Stimulated activated memory B cell treated with anti-CD40 and anti-IgM and Interleukin-4, amounts not matched to agents 10 μg/mL and 1 μg/mL and 100 μg/mL, for 72 hours (primary cell): Measurements from ENCODE around the gene KAT2B.

Experiments used
- ATAC-seq: fragments of 150-1000 bp; cut with Tn5 transposase; 2 replicates; pipeline ENCODE4 v1.10.0; 2021
- H3K27ac Mint-ChIP-seq: one replicate; pipeline ENCODE4 v1.8.0; 2022; ENCODE audit warnings: mild to moderate bottlenecking, mixed read lengths
- H3K27me3 Mint-ChIP-seq: one replicate; pipeline ENCODE4 v1.8.0; 2022; ENCODE audit warnings: mixed read lengths
- H3K36me3 Mint-ChIP-seq: one replicate; pipeline ENCODE4 v1.8.0; 2022; ENCODE audit warnings: mixed read lengths
- H3K4me1 Mint-ChIP-seq: one replicate; pipeline ENCODE4 v1.8.0; 2022; ENCODE audit warnings: mixed read lengths
- H3K4me3 Mint-ChIP-seq: one replicate; pipeline ENCODE4 v1.8.0; 2022; ENCODE audit warnings: mild to moderate bottlenecking, moderate library complexity, mixed read lengths
- H3K9me3 Mint-ChIP-seq: one replicate; pipeline ENCODE4 v1.8.0; 2022; ENCODE audit warnings: mixed read lengths

KAT2B gene

DNA sequence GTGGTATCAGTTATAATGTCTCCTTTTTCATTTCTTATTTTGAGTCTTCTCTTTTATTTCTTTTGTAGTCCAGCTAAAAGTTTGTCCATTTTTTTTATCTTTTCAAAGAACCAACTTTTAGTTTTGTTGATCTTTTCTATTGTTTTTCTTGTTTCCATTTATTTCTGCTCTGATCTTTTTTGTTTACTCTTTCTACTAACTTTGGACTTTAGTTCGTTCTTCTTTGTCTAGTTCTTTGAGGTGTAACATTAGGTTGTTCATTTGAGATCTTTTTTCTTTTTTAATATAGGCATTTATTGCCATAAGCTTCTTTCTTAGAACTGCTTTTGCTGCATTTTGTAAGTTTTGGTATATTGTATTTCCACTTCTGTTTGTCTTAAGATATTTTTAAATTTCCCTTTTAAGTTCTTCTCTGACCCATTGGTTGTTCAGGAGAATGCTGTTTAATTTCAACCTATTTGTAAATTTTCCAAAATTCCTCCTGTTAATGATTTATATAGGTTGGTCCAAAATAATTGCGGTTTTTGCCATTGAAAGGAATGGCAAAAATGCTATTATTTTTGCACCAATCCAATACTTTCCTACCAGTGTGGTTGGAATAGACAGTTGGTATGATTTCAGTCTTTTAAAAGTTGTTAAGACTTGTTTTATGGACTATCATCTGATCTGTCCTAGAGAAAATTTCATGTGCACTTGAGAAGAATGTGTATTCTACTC, 51.2 kb downstream of the KAT2B start:
- Mint-ChIP-seq H3K4me1 (peaks cover 18% of the 10 kb centered on the region), H3K4me3 (no peak overlapping the region), H3K27me3 (no peaks in the 10 kb centered on the region), H3K36me3 (peaks cover 73% of the 10 kb centered on the region), H3K27ac (peak overlapping the region; percentile 78), H3K9me3 (peaks cover 6% of the 10 kb centered on the region)
- ATAC-seq, result no peak

DNA sequence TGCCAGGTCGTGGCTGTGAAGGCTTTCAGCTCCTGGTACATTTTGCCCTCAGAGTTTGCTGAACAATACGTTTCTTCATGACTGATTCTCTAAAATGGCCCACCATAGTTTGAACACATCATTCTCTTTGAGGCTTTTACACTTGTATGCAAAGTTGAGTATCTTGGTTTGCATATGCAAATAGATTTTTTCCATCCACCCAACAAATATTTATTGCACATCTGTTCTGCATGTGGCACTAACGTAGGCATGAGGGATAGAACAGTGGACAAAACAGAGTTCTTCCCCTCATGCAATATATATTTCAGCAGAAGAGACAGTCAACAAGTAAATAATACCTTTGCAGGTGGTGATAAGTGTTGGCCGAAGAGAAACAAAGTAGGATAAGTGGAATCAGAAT, 55.2 kb downstream of the KAT2B start:
- peaks cover 18% of the 10 kb centered on the region for H3K4me1 Mint-ChIP-seq
- H3K27ac Mint-ChIP-seq, result no peak overlapping the region
- peaks cover 3% of the 10 kb centered on the region for H3K9me3 Mint-ChIP-seq
- H3K4me3 Mint-ChIP-seq, result no peak overlapping the region
- ATAC-seq, result no peak
- H3K36me3 Mint-ChIP-seq, result peaks cover 70% of the 10 kb centered on the region
- H3K27me3 Mint-ChIP-seq, result no peaks in the 10 kb centered on the region

DNA sequence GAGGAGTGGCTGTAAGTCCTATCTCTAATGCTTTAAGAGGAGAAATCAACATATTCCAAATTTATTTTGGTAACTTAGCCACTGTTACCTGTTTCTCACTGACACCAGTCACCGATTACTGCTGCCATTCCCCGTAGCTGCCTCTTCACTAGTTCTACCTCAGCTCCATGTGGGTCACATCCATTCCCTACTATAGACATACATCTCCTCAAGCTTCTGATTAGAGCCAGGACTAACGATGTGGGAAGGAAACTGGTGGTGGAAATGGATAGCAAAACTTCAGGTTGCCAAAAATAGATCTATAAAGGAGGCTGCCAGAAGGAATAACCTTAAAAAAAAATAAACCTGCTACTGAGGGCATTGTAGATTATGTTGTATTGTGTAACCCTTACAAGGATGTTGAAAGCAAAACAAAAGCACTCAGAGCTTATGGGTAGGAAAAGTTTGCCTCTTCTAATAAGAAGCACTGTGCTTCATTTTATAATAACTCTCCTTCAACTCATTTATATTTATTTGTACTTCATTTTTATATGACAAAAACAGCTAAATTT, 56.0 kb downstream of the KAT2B start:
- Mint-ChIP-seq H3K4me1 (peaks cover 15% of the 10 kb centered on the region), H3K27me3 (no peaks in the 10 kb centered on the region), H3K4me3 (no peak overlapping the region), H3K36me3 (peaks cover 64% of the 10 kb centered on the region), H3K27ac (no peak overlapping the region), H3K9me3 (peaks cover 2% of the 10 kb centered on the region)
- ATAC-seq, result no peak

DNA sequence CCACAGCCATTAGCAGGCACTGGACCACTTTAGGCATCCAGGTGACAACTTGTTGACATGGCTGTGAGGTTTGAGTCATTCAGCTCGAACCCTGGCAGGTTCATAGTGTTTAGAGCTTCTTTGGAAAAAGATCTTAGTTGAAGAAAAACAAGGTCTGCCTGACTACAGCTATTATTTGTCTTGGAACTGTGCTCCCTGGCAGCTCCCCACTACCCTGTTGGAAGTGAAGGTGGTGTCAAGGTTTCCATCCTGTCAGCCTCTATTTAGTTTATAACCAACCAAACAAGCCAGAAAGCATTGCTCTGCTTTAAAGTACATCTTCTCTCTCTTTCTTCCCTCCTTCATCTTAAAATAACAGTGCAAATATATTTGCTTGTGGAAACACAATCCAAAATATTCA, 56.8 kb downstream of the KAT2B start:
- Mint-ChIP-seq H3K36me3 (peaks cover 57% of the 10 kb centered on the region), H3K4me1 (peaks cover 10% of the 10 kb centered on the region), H3K4me3 (no peak overlapping the region), H3K27ac (no peak overlapping the region), H3K27me3 (no peaks in the 10 kb centered on the region), H3K9me3 (no peaks in the 10 kb centered on the region)
- no peak for ATAC-seq

DNA sequence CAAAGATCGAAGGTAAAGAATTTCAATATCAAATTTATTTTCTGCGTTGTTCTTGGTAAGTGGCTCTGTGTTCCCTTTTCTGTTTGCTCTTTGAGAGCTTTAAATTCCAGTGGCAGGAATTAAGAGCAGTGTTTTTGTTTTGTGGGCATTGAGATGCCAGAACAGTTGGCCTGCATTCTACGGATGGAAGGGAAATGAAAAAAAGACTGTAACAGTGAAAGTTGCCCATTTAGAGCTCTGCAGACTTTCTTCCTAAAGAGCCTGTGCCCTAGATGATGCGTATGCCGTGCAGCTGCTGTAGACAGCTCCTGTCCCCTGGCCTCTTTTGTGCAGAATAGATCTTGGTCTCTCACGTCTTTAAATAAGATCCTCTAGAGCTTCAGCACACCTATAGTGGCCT, 58.8 kb downstream of the KAT2B start:
- peaks cover 11% of the 10 kb centered on the region for H3K4me1 Mint-ChIP-seq
- no peak overlapping the region for H3K4me3 Mint-ChIP-seq
- peak overlapping the region; percentile 22 for H3K27ac Mint-ChIP-seq
- no peaks in the 10 kb centered on the region for H3K9me3 Mint-ChIP-seq
- peaks cover 46% of the 10 kb centered on the region for H3K36me3 Mint-ChIP-seq
- ATAC-seq, result no peak
- H3K27me3 Mint-ChIP-seq, result no peaks in the 10 kb centered on the region

DNA sequence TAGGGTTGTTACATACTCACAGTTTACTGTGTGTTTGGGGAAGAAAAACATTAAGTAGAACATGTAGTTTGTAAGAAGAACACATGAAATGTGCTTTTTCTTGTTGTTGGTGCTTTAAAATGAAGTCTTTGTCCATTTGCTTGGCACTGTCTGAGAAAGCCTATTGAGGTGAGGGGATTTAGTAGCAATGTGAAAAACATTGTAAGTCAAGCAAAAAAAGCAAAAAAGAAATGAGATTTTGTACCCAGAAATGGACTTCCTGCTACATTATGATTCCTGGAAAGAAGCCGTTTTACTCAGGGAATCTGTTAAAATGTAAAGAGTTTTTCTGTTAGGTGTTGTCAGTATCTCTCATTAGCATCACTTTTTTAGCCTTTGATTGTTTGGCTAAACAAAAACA, 59.9 kb downstream of the KAT2B start:
- Mint-ChIP-seq H3K27me3 (no peaks in the 10 kb centered on the region), H3K9me3 (no peaks in the 10 kb centered on the region), H3K27ac (peak overlapping the region; percentile 22), H3K4me1 (peaks cover 10% of the 10 kb centered on the region), H3K36me3 (peaks cover 40% of the 10 kb centered on the region), H3K4me3 (no peak overlapping the region)
- no peak for ATAC-seq

DNA sequence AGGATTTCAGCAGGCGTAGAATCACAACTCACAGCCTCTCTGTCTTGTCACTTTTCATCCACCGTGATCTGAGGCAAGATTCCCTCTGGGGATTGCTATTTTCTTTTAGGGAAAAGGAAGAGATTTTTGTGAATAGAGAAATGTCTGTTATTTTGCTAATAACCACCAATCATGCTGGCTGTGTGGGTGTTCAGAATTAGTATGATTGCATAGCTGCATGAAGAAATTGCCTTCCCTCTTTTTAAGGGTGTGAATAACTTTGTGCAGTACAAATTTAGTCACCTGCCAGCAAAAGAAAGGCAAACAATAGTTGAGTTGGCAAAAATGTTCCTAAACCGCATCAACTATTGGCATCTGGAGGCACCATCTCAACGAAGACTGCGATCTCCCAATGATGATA, 60.8 kb downstream of the KAT2B start:
- no peaks in the 10 kb centered on the region for H3K9me3 Mint-ChIP-seq
- peaks cover 10% of the 10 kb centered on the region for H3K4me1 Mint-ChIP-seq
- H3K36me3 Mint-ChIP-seq, result peaks cover 33% of the 10 kb centered on the region
- no peaks in the 10 kb centered on the region for H3K27me3 Mint-ChIP-seq
- H3K4me3 Mint-ChIP-seq, result no peak overlapping the region
- no peak for ATAC-seq
- H3K27ac Mint-ChIP-seq, result no peak overlapping the region

DNA sequence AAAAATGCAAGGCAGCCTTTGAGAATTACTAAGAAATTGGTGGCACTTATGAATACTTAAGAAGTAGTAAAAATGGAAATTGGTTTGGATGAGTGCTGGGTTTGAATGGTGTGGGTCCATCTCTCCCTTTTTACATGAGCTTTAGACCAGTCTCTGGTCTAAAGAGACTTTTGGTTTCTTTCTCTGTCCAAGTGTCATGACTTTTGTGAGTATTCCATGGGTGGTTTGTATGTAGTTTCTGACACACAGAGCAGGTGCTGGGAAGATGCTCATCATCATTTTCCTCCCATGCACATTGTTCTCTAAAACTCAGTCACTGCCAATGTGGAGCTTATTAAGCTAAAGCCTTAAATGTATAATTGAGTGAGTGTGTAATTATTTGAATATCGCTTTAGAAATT, 63.5 kb downstream of the KAT2B start:
- no peaks in the 10 kb centered on the region for H3K9me3 Mint-ChIP-seq
- peak overlapping the region; percentile 69 for H3K27ac Mint-ChIP-seq
- no peak overlapping the region for H3K4me3 Mint-ChIP-seq
- no peaks in the 10 kb centered on the region for H3K27me3 Mint-ChIP-seq
- peaks cover 10% of the 10 kb centered on the region for H3K4me1 Mint-ChIP-seq
- peaks cover 16% of the 10 kb centered on the region for H3K36me3 Mint-ChIP-seq
- no peak for ATAC-seq

DNA sequence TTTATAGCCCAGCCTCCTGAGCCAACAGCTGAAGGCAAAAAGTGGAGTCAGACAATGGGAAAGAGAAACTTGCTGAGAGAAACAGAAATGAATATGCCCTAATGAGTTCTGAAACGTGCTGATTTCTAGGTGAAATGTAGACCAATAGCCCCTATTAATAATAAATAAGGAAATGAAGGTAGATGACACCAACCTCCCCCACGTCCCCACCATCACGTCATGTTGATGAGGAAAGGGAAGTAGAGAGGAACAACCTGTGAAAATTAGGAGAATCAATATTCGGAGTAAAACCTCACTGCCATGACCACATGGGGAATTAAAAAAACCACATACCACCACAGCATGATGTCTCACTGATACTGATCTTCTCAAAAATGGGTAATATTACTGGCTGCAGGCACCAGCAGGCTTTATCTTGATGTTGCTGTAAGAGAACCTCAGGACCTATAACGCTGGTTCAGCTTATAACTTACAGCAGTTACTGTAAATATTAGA, 64.0 kb downstream of the KAT2B start:
- peak; percentile 76 for ATAC-seq
- Mint-ChIP-seq H3K27me3 (no peaks in the 10 kb centered on the region), H3K27ac (peak overlapping the region; percentile 69), H3K4me3 (no peak overlapping the region), H3K4me1 (peaks cover 10% of the 10 kb centered on the region), H3K9me3 (no peaks in the 10 kb centered on the region), H3K36me3 (peaks cover 11% of the 10 kb centered on the region)

- Mint-ChIP-seq H3K4me1 (peaks cover 10% of the 10 kb centered on the region), H3K4me3 (no peak overlapping the region), H3K36me3 (peaks cover under 1% of the 10 kb centered on the region), H3K27me3 (no peaks in the 10 kb centered on the region), H3K9me3 (no peaks in the 10 kb centered on the region), H3K27ac (no peak overlapping the region)
- ATAC-seq, result no peak
These were observed 65.5 kb downstream of the KAT2B start for GRCh38 chr3:20105513-20106280.

- Mint-ChIP-seq H3K27me3 (no peaks in the 10 kb centered on the region), H3K9me3 (no peaks in the 10 kb centered on the region), H3K4me1 (peaks cover 10% of the 10 kb centered on the region), H3K27ac (no peak overlapping the region), H3K36me3 (peaks cover 18% of the 10 kb centered on the region), H3K4me3 (no peak overlapping the region)
- ATAC-seq, result no peak
These were observed 67.5 kb downstream of the KAT2B start for GRCh38 chr3:20107722-20108121.

GRCh38 chr3:20108869-20109268, 68.6 kb downstream of the KAT2B start:
- Mint-ChIP-seq H3K9me3 (no peaks in the 10 kb centered on the region), H3K27me3 (no peaks in the 10 kb centered on the region), H3K4me1 (peaks cover 7% of the 10 kb centered on the region), H3K27ac (no peak overlapping the region), H3K36me3 (peaks cover 29% of the 10 kb centered on the region), H3K4me3 (no peak overlapping the region)
- ATAC-seq, result no peak

DNA sequence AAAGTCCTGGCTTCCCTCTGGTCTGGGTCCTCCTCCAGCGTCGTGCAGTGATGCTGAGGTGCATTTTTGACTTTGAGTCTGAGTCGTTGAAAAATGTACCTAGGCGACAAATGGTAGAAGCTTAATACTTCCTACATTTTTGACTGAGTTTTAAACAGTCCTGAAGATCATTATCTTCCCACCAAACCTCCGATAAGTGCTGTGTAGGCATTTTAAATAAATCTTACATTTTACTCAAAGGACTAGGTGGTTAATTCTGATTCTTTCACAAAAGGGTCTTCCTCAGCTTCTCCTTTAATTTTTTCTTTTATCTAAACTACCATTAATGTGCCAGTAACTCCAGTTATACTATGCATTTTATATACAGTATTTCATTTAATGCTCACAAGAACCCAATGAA, 70.6 kb downstream of the KAT2B start:
- Mint-ChIP-seq H3K36me3 (peaks cover 47% of the 10 kb centered on the region), H3K4me1 (no peaks in the 10 kb centered on the region), H3K4me3 (no peak overlapping the region), H3K9me3 (no peaks in the 10 kb centered on the region), H3K27me3 (no peaks in the 10 kb centered on the region), H3K27ac (no peak overlapping the region)
- no peak for ATAC-seq

GRCh38 chr3:20111836-20112235, 71.6 kb downstream of the KAT2B start:
- Mint-ChIP-seq H3K4me1 (no peaks in the 10 kb centered on the region), H3K27ac (no peak overlapping the region), H3K36me3 (peaks cover 57% of the 10 kb centered on the region), H3K4me3 (no peak overlapping the region), H3K27me3 (no peaks in the 10 kb centered on the region), H3K9me3 (no peaks in the 10 kb centered on the region)
- no peak for ATAC-seq

GRCh38 chr3:20121088-20121487, 80.8 kb downstream of the KAT2B start:
- Mint-ChIP-seq H3K27ac (no peak overlapping the region), H3K9me3 (no peaks in the 10 kb centered on the region), H3K36me3 (peaks cover 61% of the 10 kb centered on the region), H3K4me3 (no peak overlapping the region), H3K27me3 (no peaks in the 10 kb centered on the region), H3K4me1 (peaks cover 8% of the 10 kb centered on the region)
- no peak for ATAC-seq
